KOPT-K1 (cell line): Measurements from ENCODE around the gene MMP1.

ENCODE experiments used
- H3K27ac ChIP-seq: fragments of 200-600 bp; sonication (generic); 2 replicates; pipeline ENCODE4 v1.5.1; 2016; ENCODE audit warnings: antibody characterized with exemption, mild to moderate bottlenecking, low read depth, low read length; ENCODE audit not compliant: poor library complexity, severe bottlenecking
- H3K36me3 ChIP-seq: fragments of 200-600 bp; sonication (generic); 2 replicates; pipeline ENCODE4 v1.5.1; 2017; ENCODE audit warnings: antibody characterized with exemption, mild to moderate bottlenecking, low read length, moderate library complexity; ENCODE audit not compliant: insufficient read depth
- H3K9me3 ChIP-seq: fragments of 200-600 bp; sonication (generic); 2 replicates; pipeline ENCODE4 v1.5.1; 2017; ENCODE audit warnings: antibody characterized with exemption, low read length, mild to moderate bottlenecking; ENCODE audit not compliant: insufficient read depth, poor library complexity, severe bottlenecking

Gene MMP1

GRCh38 chr11:102788334-102788995 lies 9.5 kb downstream of the MMP1 start:
- Histone ChIP-seq H3K27ac (no peak overlapping the region), H3K9me3 (no peaks in the 10 kb centered on the region), H3K36me3 (no peaks in the 10 kb centered on the region)

- Histone ChIP-seq H3K9me3 (no peaks in the 10 kb centered on the region), H3K36me3 (no peaks in the 10 kb centered on the region), H3K27ac (no peak overlapping the region)
These were observed 13.6 kb downstream of the MMP1 start for GRCh38 chr11:102784380-102784779.

GRCh38 chr11:102783720-102784119 lies 14.2 kb downstream of the MMP1 start:
- no peaks in the 10 kb centered on the region for H3K9me3 ChIP-seq
- no peak overlapping the region for H3K27ac ChIP-seq
- H3K36me3 ChIP-seq: no peaks in the 10 kb centered on the region

- Histone ChIP-seq H3K36me3 (no peaks in the 10 kb centered on the region), H3K27ac (no peak overlapping the region), H3K9me3 (no peaks in the 10 kb centered on the region)
These were observed 14.9 kb downstream of the MMP1 start for GRCh38 chr11:102783016-102783415.

GRCh38 chr11:102781676-102782075 lies 16.3 kb downstream of the MMP1 start:
- Histone ChIP-seq H3K27ac (no peak overlapping the region), H3K9me3 (no peaks in the 10 kb centered on the region), H3K36me3 (no peaks in the 10 kb centered on the region)

- Histone ChIP-seq H3K9me3 (no peaks in the 10 kb centered on the region), H3K36me3 (no peaks in the 10 kb centered on the region), H3K27ac (no peak within 1 kb of the TSS)
These were observed 17.5 kb downstream of the MMP1 start, which contains the start of gene MMP10 for GRCh38 chr11:102780491-102780918. Gene MMP10 (minus strand): TSS chr11:102780628. CDS start chr11:102780591, 37 bp downstream.

GRCh38 chr11:102776454-102776853 lies 21.5 kb downstream of the MMP1 start:
- H3K36me3 ChIP-seq: no peaks in the 10 kb centered on the region

GRCh38 chr11:102773386-102773785 lies 24.6 kb downstream of the MMP1 start:
- Histone ChIP-seq H3K9me3 (no peaks in the 10 kb centered on the region), H3K27ac (no peak overlapping the region), H3K36me3 (no peaks in the 10 kb centered on the region)

More at GRCh38 chr11:102776454-102776853, 21.5 kb downstream of the MMP1 start:
- Histone ChIP-seq H3K27ac (no peak overlapping the region), H3K9me3 (no peaks in the 10 kb centered on the region)

- no peaks in the 10 kb centered on the region for H3K9me3 ChIP-seq
- no peaks in the 10 kb centered on the region for H3K36me3 ChIP-seq
- no peak overlapping the region for H3K27ac ChIP-seq
These were observed 26.6 kb downstream of the MMP1 start for GRCh38 chr11:102771351-102771750.

GRCh38 chr11:102770191-102770590 lies 27.8 kb downstream of the MMP1 start:
- Histone ChIP-seq H3K9me3 (no peaks in the 10 kb centered on the region), H3K27ac (no peak overlapping the region), H3K36me3 (no peaks in the 10 kb centered on the region)

- Histone ChIP-seq H3K9me3 (no peaks in the 10 kb centered on the region), H3K36me3 (no peaks in the 10 kb centered on the region), H3K27ac (no peak overlapping the region)
These were observed 30.2 kb downstream of the MMP1 start for GRCh38 chr11:102767800-102768199.

GRCh38 chr11:102763440-102763839 lies 34.5 kb downstream of the MMP1 start:
- Histone ChIP-seq H3K9me3 (no peaks in the 10 kb centered on the region), H3K36me3 (no peaks in the 10 kb centered on the region), H3K27ac (no peak overlapping the region)

GRCh38 chr11:102762361-102762767 lies 35.6 kb downstream of the MMP1 start:
- H3K27ac ChIP-seq: no peak overlapping the region
- no peaks in the 10 kb centered on the region for H3K9me3 ChIP-seq
- no peaks in the 10 kb centered on the region for H3K36me3 ChIP-seq

GRCh38 chr11:102761646-102762238 lies 36.2 kb downstream of the MMP1 start:
- no peak overlapping the region for H3K27ac ChIP-seq
- H3K36me3 ChIP-seq: no peaks in the 10 kb centered on the region
- H3K9me3 ChIP-seq: no peaks in the 10 kb centered on the region

GRCh38 chr11:102760344-102761035 lies 37.5 kb downstream of the MMP1 start:
- H3K9me3 ChIP-seq: no peaks in the 10 kb centered on the region
- no peak overlapping the region for H3K27ac ChIP-seq
- no peaks in the 10 kb centered on the region for H3K36me3 ChIP-seq
